NCI-H510A treated with DMSO at 0.1 percent for 48 hours (cell line): ENCODE data around the gene PLBD2.

ENCODE experiments used
- DNase-seq: peaks from one replicate; lab custom pipeline; 2025; lab: John Stamatoyannopoulos, UW

The PLBD2 gene

DNA sequence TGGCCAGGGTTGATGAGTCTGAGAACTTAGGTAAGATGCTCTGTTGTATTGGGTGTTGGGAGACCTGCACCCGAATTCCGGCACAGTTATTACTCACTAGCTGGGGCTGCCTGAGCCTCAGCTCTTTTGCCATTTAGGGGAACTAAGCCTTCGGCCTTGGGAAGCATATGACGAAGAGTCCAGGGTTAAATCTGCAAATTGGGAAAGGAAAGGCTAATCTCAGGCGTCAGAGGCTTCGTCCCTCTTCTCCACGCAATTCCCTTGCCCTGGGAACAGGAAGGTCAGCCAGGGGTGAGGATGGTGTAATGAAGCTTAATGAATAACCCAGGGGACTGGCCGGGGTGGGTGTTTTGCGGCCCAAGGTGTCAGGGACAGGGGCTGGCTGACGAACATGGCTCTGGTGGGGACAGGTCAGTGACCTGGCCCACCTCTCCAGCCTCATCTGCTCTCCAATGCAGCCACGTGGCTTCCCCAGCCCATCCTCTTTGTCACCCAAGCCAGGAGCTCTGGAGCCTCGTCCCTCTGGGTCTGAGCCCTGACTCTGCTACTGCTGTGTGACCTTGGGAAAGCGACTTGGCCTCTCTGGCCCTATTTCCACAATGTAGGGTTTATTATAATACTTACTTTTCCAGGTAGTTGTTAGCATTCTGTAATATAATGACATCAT lies 60.0 kb downstream of the PLBD2 start:
- no peak for DNase-seq

DNA sequence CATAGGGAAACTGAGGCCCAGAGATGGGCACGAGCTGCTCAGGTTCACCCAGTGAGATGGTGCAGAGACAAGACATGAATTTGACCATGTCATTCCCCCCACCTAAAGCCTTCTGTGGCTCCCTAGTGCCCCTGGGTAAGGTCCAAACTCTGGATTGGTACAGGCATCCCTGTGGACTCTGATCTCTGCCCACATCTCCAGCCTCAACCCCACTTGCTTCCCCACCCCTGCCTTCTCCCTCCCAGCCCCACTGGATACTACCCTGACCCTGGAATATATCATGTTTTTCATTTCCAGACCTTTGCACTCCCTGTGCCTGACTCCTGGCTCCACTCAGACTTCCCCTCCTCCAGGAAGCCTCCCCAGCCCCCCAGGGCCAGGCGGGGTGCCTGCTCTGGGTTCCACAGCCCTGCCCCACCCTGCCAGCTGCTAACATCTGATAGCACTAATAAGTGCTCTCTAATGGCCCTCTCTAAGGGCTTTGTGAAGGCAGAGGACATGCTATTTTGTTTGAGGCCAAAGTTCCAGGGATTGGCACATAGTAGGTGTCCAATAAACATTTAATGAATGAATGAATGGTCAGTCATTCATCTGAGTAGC lies 62.7 kb downstream of the PLBD2 start:
- DNase-seq, result no peak

DNA sequence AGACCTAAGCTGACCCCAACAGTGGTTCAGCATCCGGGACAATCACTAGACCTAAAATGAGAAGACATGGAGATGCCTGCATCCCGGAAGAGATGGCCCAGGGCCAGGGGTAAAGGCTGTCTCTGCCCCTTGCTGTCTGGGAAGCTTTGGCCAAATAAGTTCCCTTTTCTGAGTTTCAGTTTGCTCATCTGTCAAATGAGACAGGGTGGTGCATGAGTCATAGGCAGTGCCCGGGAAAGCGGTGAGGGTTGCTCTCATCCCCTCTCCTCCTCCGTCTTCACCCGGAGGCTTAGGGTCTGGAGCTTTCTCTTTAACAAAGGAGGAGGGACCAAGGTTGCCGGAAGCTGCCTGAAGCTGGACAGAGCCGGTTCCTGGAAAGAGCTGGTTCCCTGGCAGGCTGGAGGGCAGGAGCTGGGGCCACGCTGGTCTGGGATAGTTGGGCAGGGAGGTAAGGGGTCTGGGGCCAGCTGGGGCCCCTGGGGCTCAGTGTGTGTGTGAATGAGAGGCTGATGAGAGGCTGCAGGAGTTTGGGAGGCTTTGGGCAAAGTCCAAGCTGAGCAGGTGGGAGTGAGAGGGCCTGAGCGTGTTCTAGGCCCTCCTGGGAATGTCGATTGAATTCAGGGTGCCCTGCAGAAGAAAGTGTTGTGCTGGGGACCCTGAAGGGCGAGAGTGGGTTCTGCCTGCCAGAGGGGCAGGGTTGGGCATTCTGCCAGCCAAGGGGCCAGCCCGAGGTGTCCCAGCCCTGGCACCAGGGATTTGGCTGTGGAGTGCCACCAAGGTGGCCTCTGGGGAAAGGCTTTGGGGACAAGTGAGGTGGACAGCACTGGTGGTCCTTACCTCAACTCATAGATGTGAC lies 63.9 kb downstream of the PLBD2 start, which contains the start of gene SDSL:
SDSL (plus strand) TSS at position 351 of the 856 bp plus-strand sequence. CDS start 5,603 bp downstream, outside the sequence.
- peak; percentile 78 for DNase-seq

DNA sequence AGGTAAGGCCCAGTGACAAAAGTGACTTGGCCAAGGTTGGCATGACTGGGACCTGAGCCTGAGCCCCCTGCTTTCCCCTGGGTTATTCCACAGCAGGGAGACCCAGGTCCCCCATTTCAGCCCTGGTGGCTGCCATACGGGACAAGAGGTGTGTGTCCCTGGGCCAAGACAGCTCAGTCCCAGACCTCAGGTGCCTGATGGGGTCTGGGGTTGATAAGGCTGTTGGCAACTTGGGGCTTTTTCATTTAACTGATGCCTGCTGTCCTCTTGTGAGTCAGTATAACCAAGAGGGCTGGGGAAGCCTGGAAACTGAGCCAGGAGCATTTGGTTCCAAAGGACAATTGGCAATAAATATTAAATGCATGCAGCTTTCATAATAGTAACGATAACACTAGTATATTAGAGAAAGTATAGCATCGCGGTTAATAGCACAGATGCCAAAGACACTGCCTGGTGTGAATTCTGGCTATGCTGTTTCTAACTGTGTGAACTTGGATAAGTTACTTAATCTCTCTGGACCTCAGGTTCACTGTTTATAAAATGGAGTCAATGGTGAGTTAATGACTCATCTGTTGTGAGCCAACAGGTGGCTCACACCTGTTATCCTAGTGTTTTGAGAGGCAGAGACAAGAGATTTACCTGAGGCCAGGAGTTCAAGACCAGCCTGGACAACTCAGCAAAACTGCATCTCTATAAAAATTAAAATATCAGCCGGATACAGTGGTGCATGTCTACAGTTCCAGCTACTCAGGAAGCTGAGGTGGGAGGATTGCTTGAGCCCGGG lies 64.7 kb downstream of the PLBD2 start:
- no peak for DNase-seq

DNA sequence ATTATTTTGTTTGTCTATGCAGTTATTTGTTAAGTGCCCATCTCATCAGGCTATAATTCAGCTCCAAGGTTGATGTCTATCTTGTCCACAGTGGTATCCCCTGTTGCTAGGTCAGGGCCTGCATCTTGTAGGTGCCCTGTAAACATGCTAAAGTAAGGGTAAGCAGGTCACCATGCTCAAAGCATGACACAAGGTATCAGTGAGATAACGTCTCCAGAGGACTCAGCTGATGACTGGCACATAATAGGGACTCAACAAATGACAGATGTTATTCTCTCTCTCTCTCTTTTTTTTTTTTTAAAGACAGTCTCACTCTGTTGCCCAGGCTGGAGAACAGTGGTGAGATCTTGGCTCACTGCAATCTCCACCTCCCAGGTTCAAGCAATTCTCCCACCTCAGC lies 66.1 kb downstream of the PLBD2 start:
- DNase-seq, result no peak

DNA sequence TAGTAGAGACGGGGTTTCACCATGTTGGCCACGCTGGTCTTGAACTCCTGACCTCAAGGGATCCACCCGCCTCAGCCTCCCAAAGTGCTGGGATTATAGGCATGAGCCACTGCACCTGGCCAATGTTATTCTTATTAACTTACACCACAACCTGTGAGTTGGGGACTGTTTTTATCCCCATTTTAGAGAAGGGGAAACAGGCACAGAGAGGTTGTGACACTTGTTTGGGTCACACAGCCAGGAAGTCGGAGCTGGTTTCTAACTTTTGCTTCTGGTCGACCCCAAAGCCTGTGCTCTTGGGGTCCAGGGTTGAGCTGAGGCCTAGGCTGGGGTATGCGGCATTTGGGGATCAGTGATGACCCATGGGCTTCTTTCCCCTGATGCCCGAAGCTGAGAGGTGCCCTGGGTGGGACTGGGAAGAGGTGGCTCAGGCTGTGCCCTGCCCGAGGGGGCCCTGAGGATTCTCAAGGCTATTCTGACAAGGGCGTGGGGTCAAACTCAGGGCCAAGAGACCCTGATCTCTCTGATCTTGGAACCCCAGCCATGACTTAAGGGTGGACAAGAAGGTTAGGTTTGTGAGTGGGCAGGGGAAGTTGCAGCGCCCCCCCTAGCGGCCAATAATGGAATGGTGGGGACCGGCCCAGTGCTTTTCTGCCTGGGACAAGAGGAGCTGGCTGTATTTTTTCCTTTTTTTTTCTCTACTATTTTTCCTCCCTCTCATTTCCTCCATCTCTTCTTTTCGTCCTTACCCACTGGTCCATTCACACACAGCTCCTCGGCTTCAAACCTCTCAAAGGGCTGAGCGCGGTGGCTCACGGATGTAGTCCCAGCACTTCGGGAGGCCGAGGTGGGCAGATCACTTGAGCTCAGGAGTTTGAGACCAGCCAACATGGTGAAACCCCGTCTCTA lies 66.8 kb downstream of the PLBD2 start:
- DNase-seq, result peak; percentile 61

DNA sequence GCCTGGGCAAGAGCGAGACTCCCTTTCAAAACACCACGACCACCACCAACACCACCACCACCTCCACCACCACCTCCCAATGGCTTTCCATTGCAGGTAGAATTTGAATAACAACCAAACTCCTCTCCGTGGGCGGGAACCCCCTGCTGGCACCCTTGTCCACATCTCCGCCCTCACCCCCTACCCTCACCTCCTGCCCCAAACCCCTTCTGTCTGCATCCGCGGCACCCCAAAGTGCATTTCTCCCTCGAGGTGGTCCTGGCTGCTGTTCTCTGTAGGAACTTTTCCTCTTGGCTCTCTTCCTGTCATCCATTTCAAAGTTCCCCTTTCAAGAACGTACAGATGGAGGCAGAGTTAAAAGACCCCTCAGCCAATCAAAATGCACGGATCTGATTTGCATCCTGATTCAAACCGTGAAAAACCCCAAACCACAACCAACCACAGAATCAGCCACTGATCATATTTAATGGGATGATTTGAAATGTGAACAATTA lies 67.6 kb downstream of the PLBD2 start:
- DNase-seq, result no peak

DNA sequence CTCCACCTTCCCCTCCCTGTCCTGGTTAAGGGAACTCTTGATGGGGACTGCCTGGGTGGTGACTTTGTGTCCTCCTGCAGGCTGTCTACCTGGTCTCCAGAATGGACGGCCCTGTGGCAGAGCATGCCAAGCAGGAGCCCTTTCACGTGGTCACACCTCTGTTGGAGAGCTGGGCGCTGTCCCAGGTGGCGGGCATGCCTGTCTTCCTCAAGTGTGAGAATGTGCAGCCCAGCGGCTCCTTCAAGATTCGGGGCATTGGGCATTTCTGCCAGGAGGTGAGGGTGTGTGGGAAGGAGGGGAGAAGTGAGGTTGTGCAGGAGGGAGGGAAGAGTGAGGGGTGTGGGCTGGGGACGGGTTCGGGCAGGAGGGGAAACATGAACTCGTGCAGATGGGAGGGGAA lies 69.5 kb downstream of the PLBD2 start:
- DNase-seq, result no peak

DNA sequence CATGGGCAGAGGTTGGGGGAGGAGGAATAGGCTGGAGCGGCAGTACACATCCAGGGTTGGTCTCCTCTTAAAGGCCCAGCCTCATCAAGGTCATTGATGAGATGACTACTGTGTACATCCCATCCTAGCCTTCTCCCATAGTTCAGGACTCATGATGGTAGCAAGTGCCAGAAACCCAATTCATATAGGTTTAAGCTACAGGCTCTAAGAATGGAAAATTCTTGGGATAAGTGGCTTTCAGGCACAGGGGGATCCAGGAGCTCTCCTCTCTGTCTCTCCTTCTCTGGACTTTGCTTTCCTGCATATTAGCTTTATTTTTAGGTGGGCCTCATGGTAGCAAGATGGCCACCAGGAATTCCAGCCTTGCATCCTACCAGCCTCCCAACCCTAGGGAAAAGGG lies 70.1 kb downstream of the PLBD2 start:
- no peak for DNase-seq

DNA sequence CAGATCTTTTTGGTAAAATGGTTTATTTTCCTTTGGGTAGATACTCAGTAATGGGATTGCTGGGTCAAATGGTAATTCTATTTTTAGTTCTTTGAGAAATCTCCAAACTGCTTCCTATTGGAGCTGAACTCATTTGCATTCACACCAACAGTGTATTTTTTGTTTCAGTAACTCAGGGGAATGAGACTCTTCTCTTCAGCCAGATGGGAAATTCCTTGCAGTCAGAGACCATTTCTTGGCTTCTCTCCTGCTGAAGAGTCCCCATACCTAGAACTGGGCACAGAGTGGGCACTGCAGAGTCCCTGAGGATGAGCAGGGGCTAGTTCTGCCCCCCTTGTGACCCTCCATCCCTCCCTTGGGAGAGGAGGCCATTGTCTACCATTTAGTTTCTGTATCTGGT lies 74.6 kb downstream of the PLBD2 start:
- DNase-seq, result no peak

DNA sequence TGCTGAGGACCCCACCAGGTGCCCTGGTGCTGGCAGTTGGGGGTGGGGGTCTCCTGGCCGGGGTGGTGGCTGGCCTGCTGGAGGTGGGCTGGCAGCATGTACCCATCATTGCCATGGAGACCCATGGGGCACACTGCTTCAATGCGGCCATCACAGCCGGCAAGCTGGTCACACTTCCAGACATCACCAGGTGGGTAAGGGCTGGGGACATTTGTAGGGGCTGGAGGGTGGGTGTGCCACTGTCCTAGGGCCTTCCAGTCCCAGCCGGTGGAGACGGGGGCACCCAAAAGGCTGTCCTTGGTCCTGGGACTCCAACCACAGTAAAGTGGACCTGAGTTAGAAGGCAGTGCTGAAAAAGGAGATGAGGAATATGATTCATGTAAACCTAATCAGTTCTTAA lies 77.0 kb downstream of the PLBD2 start:
- DNase-seq, result no peak

DNA sequence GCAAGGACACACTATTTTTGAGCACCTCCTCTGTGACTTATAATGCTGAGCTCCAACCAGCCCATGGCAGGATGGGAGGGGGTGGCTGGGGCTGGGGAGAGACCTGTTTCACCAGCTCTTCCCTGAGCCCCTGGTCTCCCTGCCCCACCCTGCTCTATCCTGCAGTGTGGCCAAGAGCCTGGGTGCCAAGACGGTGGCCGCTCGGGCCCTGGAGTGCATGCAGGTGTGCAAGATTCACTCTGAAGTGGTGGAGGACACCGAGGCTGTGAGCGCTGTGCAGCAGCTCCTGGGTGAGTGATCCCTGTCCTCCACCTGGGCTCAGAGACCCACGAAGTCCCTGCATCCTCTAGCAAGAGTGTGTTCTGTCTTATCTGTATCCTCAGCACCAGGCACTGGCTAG lies 78.2 kb downstream of the PLBD2 start:
- DNase-seq, result no peak

DNA sequence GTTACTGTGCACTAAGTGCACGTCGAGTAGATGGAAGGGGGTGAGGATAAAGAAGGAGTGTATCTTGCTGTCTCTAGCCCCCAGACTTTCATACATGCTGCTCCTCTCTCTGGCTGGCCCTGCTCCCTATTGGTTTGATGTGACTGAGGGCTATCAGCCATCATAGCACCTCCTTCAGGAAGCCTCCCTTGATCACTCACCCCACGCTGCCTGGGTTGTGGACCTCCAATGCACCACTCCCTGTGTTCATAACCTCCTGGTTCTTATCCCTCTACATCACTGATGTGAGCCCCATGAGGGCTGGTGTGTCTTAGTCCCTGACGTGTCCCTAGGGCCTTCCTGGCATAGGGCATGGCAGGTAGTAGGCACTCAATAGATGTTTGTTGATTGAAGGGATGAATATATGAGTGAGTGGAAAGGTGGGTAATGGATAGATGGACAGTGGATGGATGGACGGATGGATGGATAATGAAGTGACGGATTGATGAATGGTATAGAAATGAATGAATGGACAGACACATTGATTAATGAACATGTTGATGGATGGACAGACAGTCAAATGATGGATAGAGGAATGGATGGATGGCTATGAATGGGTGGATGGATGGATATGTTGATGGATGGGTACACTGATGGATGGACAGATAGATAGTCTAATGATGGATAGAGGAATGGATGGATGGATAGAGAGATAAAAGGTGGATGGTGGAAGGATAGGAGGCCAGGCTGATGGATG lies 78.8 kb downstream of the PLBD2 start:
- no peak for DNase-seq

DNA sequence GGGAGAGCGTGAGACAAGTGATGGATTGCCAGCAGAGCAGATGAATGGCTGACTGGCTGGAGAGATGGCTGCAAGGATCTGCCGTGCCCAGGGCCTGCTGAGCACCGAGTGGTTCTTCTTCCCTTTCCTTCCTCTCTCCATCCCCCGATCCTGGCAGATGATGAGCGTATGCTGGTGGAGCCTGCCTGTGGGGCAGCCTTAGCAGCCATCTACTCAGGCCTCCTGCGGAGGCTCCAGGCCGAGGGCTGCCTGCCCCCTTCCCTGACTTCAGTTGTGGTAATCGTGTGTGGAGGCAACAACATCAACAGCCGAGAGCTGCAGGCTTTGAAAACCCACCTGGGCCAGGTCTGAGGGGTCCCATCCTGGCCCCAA lies 79.3 kb downstream of the PLBD2 start:
- DNase-seq, result no peak

DNA sequence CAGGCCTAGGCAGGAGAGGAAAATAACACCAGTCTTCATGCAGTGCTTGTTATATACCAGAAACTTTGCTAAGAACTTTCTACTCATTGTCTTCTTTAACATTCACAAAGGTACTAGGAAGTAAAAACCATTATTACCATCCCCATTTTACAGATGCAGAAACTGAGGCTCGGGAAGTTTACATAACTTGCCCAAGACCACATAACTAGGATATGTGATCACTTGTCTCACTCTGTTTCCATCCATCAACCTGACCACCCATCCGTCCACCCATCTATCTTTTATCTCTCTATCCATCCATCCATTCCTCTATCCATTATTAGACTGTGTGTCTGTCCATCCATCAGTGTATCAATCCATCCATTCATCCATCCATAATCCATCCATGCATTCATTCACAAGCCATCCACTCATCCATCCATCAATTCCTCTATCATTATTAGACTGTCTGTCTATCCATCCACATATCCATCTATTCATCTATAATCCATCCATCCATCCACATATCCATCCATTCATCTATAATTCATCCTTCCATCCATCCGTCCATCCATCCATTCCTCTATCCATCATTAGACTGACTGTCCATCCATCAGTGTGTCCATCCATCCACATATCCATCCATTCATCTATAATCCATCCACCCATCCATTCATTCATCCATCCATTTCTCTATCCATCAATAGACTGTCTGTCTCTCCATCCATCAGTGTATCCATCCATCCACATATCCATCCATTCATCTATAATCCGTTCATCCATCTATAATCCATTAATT lies 80.3 kb downstream of the PLBD2 start:
- DNase-seq, result no peak

DNA sequence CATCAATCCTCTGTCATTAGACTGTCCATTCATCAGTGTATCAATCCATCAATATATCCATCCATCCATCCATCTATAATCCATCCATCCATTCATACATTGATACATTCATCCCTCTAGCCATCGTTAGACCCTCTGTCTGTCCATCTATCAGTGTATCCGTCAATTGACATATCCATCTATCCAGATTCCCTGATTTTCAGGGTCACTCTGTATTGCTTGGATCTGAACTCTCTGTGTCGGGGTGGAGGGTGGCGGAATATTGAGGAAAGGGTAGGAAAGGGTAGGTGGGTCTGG lies 80.9 kb downstream of the PLBD2 start:
- no peak for DNase-seq

DNA sequence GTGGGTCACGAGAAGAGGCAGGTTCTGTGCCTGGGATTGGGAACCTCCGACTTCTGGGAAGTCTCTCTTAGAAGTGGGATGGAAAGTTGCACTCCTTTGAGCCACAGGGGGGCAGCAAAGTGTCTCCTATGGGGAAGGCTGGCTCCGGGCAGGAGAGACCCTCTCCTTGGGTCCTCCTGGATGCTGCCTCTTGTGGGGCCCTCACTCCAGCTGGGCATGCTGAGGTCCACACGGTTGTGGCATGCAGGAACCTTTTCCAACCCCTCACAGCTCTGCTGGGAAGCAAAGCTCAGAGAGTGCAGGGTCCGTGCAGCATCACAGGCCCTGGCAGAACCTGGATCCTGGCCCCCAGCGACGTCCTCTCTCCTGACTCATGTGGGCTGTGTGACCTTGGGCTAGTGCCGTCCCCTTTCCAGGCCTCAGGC lies 81.2 kb downstream of the PLBD2 start:
- DNase-seq, result peak; percentile 77

DNA sequence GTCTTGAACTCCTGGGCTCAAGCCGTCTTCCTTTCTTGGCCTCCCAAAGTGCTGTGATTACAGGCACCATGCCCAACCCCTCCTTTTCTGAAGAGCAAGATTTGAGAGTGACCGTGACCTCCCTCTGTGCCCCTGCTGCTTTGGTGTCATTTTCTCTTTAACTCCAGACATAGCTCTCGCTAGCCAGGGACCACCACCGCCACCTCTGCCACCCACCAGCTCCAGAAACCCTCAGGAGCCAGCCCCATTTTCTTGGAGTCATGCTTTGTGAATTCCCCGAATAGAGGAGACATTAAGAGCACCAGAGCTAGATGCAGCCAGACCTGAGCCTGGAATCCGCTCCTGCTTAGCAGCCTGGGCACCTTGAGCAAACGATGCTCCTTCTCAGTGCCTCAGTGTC lies 81.9 kb downstream of the PLBD2 start:
- DNase-seq, result no peak
